RWPE1 (cell line): ENCODE results near the gene MAGI1.
A peak's percentile ranks its signal among the peaks of the same experiment; 100 is the strongest.

Experiments used
- CTCF ChIA-PET: fragments of 350-600 bp; sonication (Branson Sonifier 250); formaldehyde crosslinking; extraction: SDS; loops from one replicate; lab custom pipeline; 2021; lab: Yijun Ruan, JAX
- POLR2A ChIA-PET: fragments of 400-600 bp; formaldehyde crosslinking; extraction: SDS; loops from one replicate; lab custom pipeline; 2020; ENCODE audit warnings: antibody characterized with exemption; ENCODE audit not compliant: low non-redundant PET; lab: Yijun Ruan, JAX
- DNase-seq: peaks from one replicate; pipeline ENCODE4 v3.0.0; 2012; ENCODE audit warnings: low spot score
- H3K27ac ChIP-seq: fragments of 450-650 bp; 2 replicates; pipeline ENCODE4 v1.5.1; 2017
- TF ChIP-seq, protein P1 (sequence below): fragments of 450-650 bp; conservative IDR thresholded peaks from 2 replicates; pipeline ENCODE4 v1.5.1; 2017; ENCODE audit warnings: low read depth, mild to moderate bottlenecking

MAGI1 gene

GRCh38 chr3:66076861-66077470 lies 38.2 kb upstream of the MAGI1 start:
- CTCF ChIA-PET = no interaction called here

GRCh38 chr3:66075281-66075680 lies 36.6 kb upstream of the MAGI1 start:
- TF ChIP-seq, protein P1, sequence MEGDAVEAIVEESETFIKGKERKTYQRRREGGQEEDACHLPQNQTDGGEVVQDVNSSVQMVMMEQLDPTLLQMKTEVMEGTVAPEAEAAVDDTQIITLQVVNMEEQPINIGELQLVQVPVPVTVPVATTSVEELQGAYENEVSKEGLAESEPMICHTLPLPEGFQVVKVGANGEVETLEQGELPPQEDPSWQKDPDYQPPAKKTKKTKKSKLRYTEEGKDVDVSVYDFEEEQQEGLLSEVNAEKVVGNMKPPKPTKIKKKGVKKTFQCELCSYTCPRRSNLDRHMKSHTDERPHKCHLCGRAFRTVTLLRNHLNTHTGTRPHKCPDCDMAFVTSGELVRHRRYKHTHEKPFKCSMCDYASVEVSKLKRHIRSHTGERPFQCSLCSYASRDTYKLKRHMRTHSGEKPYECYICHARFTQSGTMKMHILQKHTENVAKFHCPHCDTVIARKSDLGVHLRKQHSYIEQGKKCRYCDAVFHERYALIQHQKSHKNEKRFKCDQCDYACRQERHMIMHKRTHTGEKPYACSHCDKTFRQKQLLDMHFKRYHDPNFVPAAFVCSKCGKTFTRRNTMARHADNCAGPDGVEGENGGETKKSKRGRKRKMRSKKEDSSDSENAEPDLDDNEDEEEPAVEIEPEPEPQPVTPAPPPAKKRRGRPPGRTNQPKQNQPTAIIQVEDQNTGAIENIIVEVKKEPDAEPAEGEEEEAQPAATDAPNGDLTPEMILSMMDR = no peak
- CTCF ChIA-PET = no interaction called here
- DNase-seq = peak; percentile 21
- H3K27ac ChIP-seq = no peak overlapping the region
- POLR2A ChIA-PET = no interaction called here

More at GRCh38 chr3:66076861-66077470, 38.2 kb upstream of the MAGI1 start:
- DNase-seq = no peak
- TF ChIP-seq, protein P1 = no peak
- POLR2A ChIA-PET = no interaction called here
- no peak overlapping the region for H3K27ac ChIP-seq

DNA sequence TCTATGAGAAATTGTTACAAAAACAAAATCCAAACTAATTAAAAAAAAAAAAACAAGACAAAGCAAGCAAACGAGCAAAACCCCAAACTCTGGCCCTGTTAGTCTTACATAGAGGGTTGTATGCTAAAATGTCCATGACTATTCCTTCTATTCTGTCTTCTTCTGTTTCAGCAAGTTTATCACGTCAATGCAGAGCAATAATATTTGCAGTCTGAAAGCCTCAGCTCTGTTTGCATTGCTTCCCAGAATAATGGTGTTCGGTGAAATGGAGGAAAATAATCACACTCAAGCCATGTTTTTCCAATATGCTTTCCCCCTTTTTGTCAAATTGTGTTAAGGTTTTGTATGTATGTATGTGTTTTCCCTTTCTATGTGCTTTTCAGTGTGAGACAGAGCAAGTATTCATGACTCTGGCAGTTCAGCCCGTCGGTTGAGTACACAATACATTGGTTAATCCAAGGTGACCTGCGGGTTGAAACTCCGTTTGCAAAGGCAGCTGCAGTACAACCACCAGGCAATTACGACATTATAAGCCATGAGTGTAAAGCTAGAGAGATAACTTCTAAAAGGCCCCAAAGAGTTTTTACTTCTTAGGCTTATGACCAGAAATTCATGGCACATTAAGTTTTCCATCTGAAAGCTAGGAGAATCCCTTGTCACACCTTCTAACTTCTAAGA lies 34.9 kb upstream of the MAGI1 start:
- TF ChIP-seq, protein P1 = no peak
- no peak overlapping the region for H3K27ac ChIP-seq
- CTCF ChIA-PET = no interaction called here
- POLR2A ChIA-PET = no interaction called here
- DNase-seq = no peak

DNA sequence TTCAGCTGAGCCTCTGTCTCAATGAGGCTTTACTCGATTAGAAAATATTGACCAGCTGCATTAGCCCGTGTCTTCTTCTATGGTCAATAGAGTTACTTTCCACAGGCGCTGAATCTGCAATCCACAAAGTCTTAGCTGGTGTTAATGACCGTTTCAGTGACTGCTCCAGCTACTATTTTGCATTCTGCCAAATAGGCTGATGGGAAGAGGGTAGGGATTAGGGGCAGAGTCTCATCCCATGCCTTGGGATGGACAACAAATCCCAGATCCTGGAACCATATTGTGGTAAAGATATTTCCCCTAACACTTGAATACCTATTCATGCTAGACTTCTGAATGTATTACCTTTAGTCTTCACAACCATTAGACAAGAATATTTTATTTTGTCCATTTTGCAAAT lies 29.5 kb upstream of the MAGI1 start:
- no peak for DNase-seq
- POLR2A ChIA-PET = no interaction called here
- CTCF ChIA-PET = no interaction called here
- no peak overlapping the region for H3K27ac ChIP-seq
- TF ChIP-seq, protein P1 = no peak

GRCh38 chr3:66066963-66067617 lies 28.4 kb upstream of the MAGI1 start:
- ChIA-PET POLR2A (no interaction called here), CTCF (no interaction called here)
- TF ChIP-seq, protein P1 = no peak
- no peak for DNase-seq
- no peak overlapping the region for H3K27ac ChIP-seq

DNA sequence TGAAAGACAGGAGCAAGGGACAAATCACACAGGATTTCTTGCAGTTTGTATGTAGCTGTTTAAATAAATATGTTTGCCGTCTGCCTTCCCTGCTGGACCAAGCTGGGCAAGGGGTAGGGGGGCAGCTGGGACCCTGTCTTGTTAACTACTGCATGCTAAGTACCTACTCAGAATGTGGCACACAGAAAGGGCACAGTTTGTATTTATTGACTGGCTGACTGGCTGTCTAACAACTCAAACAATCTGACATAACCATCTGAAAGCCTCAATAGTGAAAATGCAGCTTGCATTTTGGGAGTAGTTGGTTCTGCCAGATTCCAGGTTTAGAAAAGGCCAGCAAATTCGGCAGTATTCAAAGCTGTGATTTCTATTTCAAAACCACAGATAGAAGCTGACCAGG lies 16.6 kb upstream of the MAGI1 start:
- POLR2A ChIA-PET = no interaction called here
- TF ChIP-seq, protein P1 = no peak
- CTCF ChIA-PET = no interaction called here
- H3K27ac ChIP-seq = no peak overlapping the region
- no peak for DNase-seq
